Suppressor macrophage treated with lipopolysaccharide for 1 hour (primary cell): ENCODE measurements around the gene CHST3.
"Not testable (repeated sequence)": the region's sequence is repeated elsewhere in the genome, so short reads cannot be mapped to it uniquely, and the experiment has no call there.

Experiments used
- DNase-seq, 3 donors: peaks; one replicate each; pipeline ENCODE4 v3.0.0-alpha.2; 2020 to 2022

The CHST3 gene

GRCh38 chr10:71974489-71975021, 10.4 kb downstream of the CHST3 start:
- DNase-seq, result peak; percentile 90 to 91 (median 90)

GRCh38 chr10:71975087-71975870, 11.1 kb downstream of the CHST3 start:
- no peak for DNase-seq

GRCh38 chr10:71975871-71976725, 11.9 kb downstream of the CHST3 start:
- DNase-seq, result no peak

GRCh38 chr10:71977614-71977903, 13.4 kb downstream of the CHST3 start:
- DNase-seq, result not testable (repeated sequence)

- no peak for DNase-seq
These were observed 14.3 kb downstream of the CHST3 start for GRCh38 chr10:71978476-71978875.

GRCh38 chr10:71978988-71979691, 14.9 kb downstream of the CHST3 start:
- no peak for DNase-seq

GRCh38 chr10:71979692-71980062, 15.5 kb downstream of the CHST3 start:
- no peak for DNase-seq

GRCh38 chr10:71980181-71981014, 16.2 kb downstream of the CHST3 start:
- DNase-seq, result no peak

GRCh38 chr10:71981015-71981875, 17.1 kb downstream of the CHST3 start:
- DNase-seq, result peak in 2 of 3 donors; percentile 27 to 59

GRCh38 chr10:71981876-71982230, 17.7 kb downstream of the CHST3 start:
- DNase-seq, result no peak

GRCh38 chr10:71982269-71983178, 18.3 kb downstream of the CHST3 start:
- no peak for DNase-seq

GRCh38 chr10:71984126-71984808, 20.1 kb downstream of the CHST3 start:
- DNase-seq, result no peak

- peak; percentile 77 to 84 (median 84) for DNase-seq
These were observed 20.7 kb downstream of the CHST3 start for GRCh38 chr10:71984809-71985388.

GRCh38 chr10:71985542-71986250, 21.5 kb downstream of the CHST3 start:
- peak; percentile 90 to 96 (median 95) for DNase-seq

- DNase-seq, result not testable (repeated sequence)
These were observed 24.7 kb downstream of the CHST3 start for GRCh38 chr10:71988895-71989294.

GRCh38 chr10:71989661-71990454, 25.7 kb downstream of the CHST3 start:
- peak; percentile 23 to 39 (median 27) for DNase-seq

- no peak for DNase-seq
These were observed 26.6 kb downstream of the CHST3 start for GRCh38 chr10:71990706-71991269.
